Muscle of leg (tissue), 11 donors: ENCODE results near the gene NAA50. TPM values are rescaled to one million over a fixed set of nuclear protein-coding genes. Genes with fewer than 3 reads are reported as not detected.

ENCODE experiments used
- DNase-seq: peaks from one replicate; pipeline ENCODE4 v3.0.0; 2013
- H3K27ac ChIP-seq: one replicate; pipeline ENCODE4 v1.5.1; 2013; ENCODE audit warnings: mild to moderate bottlenecking, low read length, control low read depth
- H3K27me3 ChIP-seq: one replicate; pipeline ENCODE4 v1.6.1; 2013; ENCODE audit warnings: low read length; ENCODE audit not compliant: control insufficient read depth, insufficient read depth
- H3K36me3 ChIP-seq: one replicate; pipeline ENCODE4 v1.6.1; 2013; ENCODE audit warnings: low read length; ENCODE audit not compliant: control insufficient read depth, insufficient read depth
- H3K4me1 ChIP-seq: one replicate; pipeline ENCODE4 v1.6.1; 2013; ENCODE audit warnings: low read length; ENCODE audit not compliant: control insufficient read depth, insufficient read depth
- H3K4me3 ChIP-seq: one replicate; pipeline ENCODE4 v1.5.1; 2013; ENCODE audit warnings: low read length, control low read depth
- H3K9me3 ChIP-seq: replicated peaks from 2 replicates; pipeline ENCODE4 v1.6.1; 2013; ENCODE audit warnings: low read depth, low read length; ENCODE audit not compliant: control insufficient read depth
- WGBS: methylation state at CpG from one replicate; pipeline ENCODE4 v1.1.5; 2013; ENCODE audit warnings: missing lambda C conversion rate; ENCODE audit not compliant: insufficient coverage; 5-methylcytosine and 5-hydroxymethylcytosine counted together
- polyA plus RNA-seq, 8 donors: library from polyadenylated mRNA; unstranded; fragments of 120-200 nt; gene quantifications; one replicate each; pipeline versions ENCODE4 v1.2.1 to v1.2.3, GENCODE V29; 2013; ENCODE audit warnings: inconsistent platforms in 1 of 8, low replicate concordance in 1 of 8; ENCODE audit not compliant: insufficient read length in 8 of 8, insufficient read depth in 1 of 8
- total RNA-seq: library from RNA; stranded (reverse); fragments of 120-200 nt; gene quantifications from one replicate; pipeline ENCODE4 v1.2.4, GENCODE V29; 2013

NAA50 gene
- total and polyA plus RNA-seq, 9 donors = 112 to 188 (median 163) TPM

DNA sequence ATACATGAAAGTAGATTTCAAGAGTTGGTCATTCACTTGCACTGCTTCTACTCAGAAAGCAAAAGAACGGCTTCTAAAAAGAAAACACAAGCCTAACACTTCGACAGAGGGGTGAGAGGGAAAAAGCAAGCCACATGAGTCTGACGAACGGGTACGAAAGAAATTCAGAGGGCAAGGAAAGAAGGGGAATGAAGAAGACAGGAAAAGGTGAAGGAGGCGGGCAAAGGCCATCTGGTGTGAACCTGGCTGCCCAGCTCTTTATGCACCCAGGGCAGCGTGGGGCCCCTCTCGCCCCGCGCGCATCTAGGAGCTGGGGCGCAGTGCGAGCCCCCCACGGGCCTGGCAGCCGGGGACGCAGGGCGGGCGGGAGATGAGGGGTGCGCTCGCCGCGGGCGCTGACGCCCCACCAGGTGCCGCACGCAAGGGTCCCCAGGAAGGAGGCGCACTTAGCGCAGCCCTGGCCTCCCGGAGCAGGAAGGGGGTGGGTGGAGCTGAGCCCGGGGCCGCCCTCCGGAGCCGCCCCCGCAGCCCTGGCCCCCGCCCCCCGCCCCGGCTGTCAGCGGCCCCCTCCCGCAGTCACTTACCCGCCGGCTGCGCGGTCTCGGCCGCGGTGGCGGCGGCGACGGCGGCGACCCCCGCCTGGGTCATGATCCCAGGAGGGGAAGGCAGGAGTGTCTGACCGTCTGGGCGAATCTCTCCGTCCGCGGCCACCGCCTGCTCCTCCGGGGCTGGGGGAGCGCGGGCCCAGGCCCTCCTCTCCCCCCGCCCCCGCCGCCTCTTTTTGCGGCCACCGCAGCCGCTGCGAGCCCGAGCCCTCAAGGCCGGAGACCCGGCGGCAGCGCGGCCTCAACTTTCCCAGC, 50.0 kb downstream of the NAA50 start, which contains the start of gene USF3:
USF3 (minus strand) TSS at position 857 of the 860 bp plus-strand sequence. CDS start 21,764 bp downstream, outside the sequence.
- DNase-seq = peak; percentile 89
- Histone ChIP-seq H3K27ac (peak within 1 kb of the TSS; percentile 94), H3K36me3 (no peaks in the 10 kb centered on the region), H3K9me3 (no peaks in the 10 kb centered on the region), H3K4me1 (peaks cover 12% of the 10 kb centered on the region), H3K4me3 (peak within 1 kb of the TSS; percentile 80), H3K27me3 (no peaks in the 10 kb centered on the region)
- under 1% methylated on average over 60 of the region's 75 CpGs for WGBS

GRCh38 chr3:113695431-113695785, 50.6 kb downstream of the NAA50 start:
- peak overlapping the region; percentile 57 for H3K4me3 ChIP-seq
- H3K27ac ChIP-seq = peak overlapping the region; percentile 86
- H3K36me3 ChIP-seq = no peaks in the 10 kb centered on the region
- H3K9me3 ChIP-seq = no peaks in the 10 kb centered on the region
- peaks cover 12% of the 10 kb centered on the region for H3K4me1 ChIP-seq
- no peaks in the 10 kb centered on the region for H3K27me3 ChIP-seq
- DNase-seq = no peak
- WGBS = 20% methylated on average over 1 of the region's 8 CpGs

- Histone ChIP-seq H3K4me1 (peaks cover 8% of the 10 kb centered on the region), H3K27ac (no peak overlapping the region), H3K4me3 (no peak overlapping the region), H3K9me3 (peaks cover 6% of the 10 kb centered on the region), H3K27me3 (no peaks in the 10 kb centered on the region), H3K36me3 (peaks cover 6% of the 10 kb centered on the region)
- 98% methylated on average over 3 of the region's 3 CpGs for WGBS
- DNase-seq = no peak
Measured at GRCh38 chr3:113690482-113690881, 55.6 kb downstream of the NAA50 start.

DNA sequence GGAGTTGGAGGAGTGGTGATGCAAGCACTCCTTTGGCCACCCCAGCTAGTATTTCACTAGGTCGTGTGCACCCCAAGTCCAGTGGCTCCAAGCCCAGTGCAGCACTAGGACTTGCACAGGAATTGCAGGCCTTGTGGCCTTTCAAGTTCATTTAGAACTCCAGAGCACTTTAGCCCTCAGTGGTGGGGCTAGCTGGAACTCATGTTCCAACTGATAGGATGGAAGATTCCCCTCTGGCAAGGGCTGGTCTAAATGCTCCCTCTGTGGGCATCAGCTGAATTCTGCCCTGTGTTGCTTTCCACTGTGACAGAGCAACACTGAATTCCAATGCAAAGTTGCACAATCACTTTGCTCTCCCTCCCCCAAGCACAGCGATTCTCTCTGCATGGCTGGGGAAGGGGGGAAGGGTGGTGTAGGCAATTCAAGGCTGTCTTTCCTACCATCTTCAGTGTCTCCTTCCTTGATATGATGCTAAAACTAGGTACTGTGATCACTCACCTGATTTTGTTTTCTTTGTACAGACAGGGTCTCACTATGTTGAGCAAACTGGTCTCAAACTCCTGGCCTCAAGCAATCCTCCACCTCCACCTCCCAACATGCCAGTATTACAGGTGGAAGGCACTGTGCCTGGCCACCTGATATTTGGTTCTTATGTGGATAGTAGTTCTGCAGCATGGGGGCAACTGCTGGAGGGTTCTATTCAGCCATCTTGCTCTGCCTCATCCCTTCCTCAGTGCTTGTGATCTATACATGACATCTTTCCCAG, 59.9 kb downstream of the NAA50 start:
- Histone ChIP-seq H3K9me3 (peaks cover 24% of the 10 kb centered on the region), H3K4me3 (no peak overlapping the region), H3K36me3 (peaks cover 11% of the 10 kb centered on the region), H3K4me1 (no peaks in the 10 kb centered on the region), H3K27me3 (no peaks in the 10 kb centered on the region), H3K27ac (no peak overlapping the region)
- no peak for DNase-seq
- WGBS = no CpG with 5 or more reads among the region's 2 CpGs

GRCh38 chr3:113685124-113685523, 60.9 kb downstream of the NAA50 start:
- Histone ChIP-seq H3K27me3 (no peaks in the 10 kb centered on the region), H3K9me3 (peaks cover 24% of the 10 kb centered on the region), H3K36me3 (peaks cover 11% of the 10 kb centered on the region), H3K27ac (no peak overlapping the region), H3K4me1 (no peaks in the 10 kb centered on the region), H3K4me3 (no peak overlapping the region)
- no peak for DNase-seq
- 88% methylated on average over 5 of the region's 5 CpGs for WGBS

DNA sequence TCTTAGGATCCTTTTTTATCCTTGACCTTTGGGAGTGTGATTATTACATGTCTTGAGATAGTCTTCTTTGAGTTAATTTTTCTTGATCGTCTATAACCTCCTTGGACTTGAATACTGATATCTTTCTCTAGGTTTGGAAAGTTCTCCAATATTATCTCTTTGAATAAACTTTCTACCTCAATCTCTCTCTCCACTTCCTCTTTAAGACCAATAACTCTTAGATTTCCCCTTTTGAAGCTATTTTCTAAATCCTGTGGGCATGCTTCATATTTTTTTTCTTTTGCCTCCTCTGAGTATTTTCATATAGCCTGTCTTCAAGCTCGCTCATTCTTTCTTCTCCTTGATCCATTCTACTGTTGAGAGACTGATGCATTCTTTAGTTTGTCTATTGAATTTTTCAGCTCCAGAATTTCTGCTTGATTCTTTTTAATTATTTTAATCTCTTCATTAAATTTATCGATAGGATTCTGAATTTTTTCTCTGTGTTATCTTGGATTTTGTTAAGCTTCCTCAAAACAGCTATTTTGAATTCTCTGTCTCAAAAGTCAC, 61.7 kb downstream of the NAA50 start:
- Histone ChIP-seq H3K4me1 (no peaks in the 10 kb centered on the region), H3K27ac (no peak overlapping the region), H3K9me3 (peaks cover 24% of the 10 kb centered on the region), H3K4me3 (no peak overlapping the region), H3K36me3 (peaks cover 11% of the 10 kb centered on the region), H3K27me3 (no peaks in the 10 kb centered on the region)
- DNase-seq = no peak
- WGBS = no CpG with 5 or more reads among the region's 3 CpGs

- Histone ChIP-seq H3K4me3 (no peak overlapping the region), H3K27ac (no peak overlapping the region), H3K9me3 (peaks cover 3% of the 10 kb centered on the region), H3K4me1 (no peaks in the 10 kb centered on the region), H3K36me3 (peaks cover 15% of the 10 kb centered on the region), H3K27me3 (no peaks in the 10 kb centered on the region)
- DNase-seq = no peak
- 100% methylated on average over 2 of the region's 4 CpGs for WGBS
Measured at GRCh38 chr3:113678773-113679172, 67.3 kb downstream of the NAA50 start.

- no CpG with 5 or more reads among the region's 1 CpG for WGBS
- Histone ChIP-seq H3K27me3 (no peaks in the 10 kb centered on the region), H3K4me1 (no peaks in the 10 kb centered on the region), H3K27ac (no peak overlapping the region), H3K9me3 (no peaks in the 10 kb centered on the region), H3K4me3 (no peak overlapping the region), H3K36me3 (peaks cover 15% of the 10 kb centered on the region)
- no peak for DNase-seq
Measured at GRCh38 chr3:113677737-113678136, 68.3 kb downstream of the NAA50 start.

DNA sequence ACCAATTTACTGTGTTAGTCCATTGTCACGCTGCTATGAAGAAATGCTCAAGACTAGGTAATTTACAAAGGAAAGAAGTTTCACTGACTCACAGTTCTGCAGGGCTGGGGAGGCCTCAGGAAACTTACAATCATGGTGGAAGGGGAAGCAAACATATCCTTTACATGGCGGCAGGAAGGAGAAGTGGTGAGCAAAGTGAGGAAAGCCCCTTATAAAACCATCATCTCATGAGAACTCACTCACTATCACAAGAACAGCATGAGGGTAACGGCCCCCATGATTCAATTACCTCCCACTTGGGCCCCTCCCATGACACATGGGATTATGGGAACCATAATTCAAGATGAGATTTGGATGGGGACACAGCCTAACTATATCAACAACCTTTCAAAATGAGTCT, 69.8 kb downstream of the NAA50 start:
- Histone ChIP-seq H3K36me3 (peaks cover 20% of the 10 kb centered on the region), H3K27me3 (no peaks in the 10 kb centered on the region), H3K27ac (no peak overlapping the region), H3K4me1 (no peaks in the 10 kb centered on the region), H3K9me3 (no peaks in the 10 kb centered on the region), H3K4me3 (no peak overlapping the region)
- WGBS = no CpG with 5 or more reads among the region's 3 CpGs
- DNase-seq = no peak

DNA sequence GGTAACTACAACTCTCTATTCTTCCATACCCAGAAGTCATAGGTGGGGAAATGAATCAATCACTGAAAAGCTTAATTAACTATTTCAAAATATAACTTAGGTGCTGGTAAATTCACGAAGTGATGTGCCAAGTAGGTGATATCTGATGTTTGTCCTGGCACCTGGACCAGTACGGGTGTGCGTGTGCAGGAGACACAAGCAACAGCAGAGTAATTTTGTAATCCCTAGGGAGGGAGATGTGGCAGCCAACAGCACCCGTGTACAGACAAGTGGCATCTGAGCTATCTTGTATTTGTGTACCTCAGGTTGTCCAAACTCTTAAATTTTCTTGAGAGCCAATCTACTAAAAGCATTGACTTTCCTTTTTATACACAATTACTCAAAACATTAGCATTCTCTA, 72.5 kb downstream of the NAA50 start:
- no CpG with 5 or more reads among the region's 4 CpGs for WGBS
- H3K27me3 ChIP-seq = no peaks in the 10 kb centered on the region
- no peak for DNase-seq
- H3K9me3 ChIP-seq = no peaks in the 10 kb centered on the region
- H3K36me3 ChIP-seq = peaks cover 20% of the 10 kb centered on the region
- H3K4me1 ChIP-seq = no peaks in the 10 kb centered on the region
- no peak overlapping the region for H3K27ac ChIP-seq
- H3K4me3 ChIP-seq = no peak overlapping the region
